ENCODE measurements around the gene AMN1.
A peak's percentile ranks its signal among the peaks of the same experiment; 100 is the strongest.
"Not testable (repeated sequence)": the region's sequence is repeated elsewhere in the genome, so short reads cannot be mapped to it uniquely, and the experiment has no call there.

Gene AMN1

DNA sequence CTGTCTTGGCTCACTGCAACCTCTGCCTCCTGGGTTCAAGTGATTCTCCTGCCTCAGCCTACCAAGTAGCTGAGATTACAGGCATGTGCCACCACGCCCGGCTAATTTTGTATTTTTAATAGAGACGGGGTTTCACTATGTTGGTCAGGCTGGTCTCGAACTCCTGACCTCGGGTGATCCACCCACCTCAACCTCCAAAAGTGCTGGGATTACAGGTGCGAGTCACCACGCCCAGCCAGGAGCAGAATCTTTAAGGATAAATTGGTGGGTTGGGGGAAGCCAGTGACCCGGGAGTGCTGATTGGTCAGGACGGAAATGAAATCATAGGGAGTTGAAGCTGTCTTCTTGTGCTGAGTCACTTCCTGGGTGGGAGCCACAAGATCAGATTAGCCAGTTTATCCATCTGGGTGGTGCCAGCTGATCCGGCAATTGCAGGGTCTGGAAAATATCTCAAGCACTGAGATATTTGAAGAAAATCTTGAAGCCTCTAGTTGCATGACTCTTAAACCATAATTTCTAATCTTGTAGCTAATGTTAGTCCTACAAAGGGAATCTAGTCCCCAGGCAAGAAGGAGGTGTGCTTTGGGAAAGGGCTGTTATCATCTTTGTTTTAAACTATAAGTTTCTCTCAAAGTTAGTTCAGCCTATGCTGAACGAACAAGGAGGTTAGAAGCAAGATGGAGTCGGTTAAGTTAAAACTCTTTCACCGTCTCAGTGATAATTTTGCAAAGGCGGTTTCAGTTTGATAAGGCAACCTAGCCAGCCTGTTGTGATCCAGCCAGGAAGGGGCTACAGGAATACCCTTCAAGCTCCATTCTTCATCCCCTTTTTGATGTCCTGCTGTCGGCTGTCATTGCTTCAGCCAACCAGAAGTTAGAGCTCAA lies 5.0 kb upstream of the AMN1 start:
- not testable (repeated sequence) for H3K4me1 ChIP-seq (ENCODE audit: control insufficient read depth, insufficient read depth, low read length); DNase-seq (ENCODE audit: low read depth, low spot score); H3K9me3 ChIP-seq (ENCODE audit: control insufficient read depth, insufficient read depth, low read length); H3K4me3 ChIP-seq (ENCODE audit: low read length); H3K27ac ChIP-seq (ENCODE audit: low read length); H3K36me3 ChIP-seq (ENCODE audit: control insufficient read depth, insufficient read depth, low read length); H3K27me3 ChIP-seq (ENCODE audit: control insufficient read depth, insufficient read depth, low read length)
- no CpG with 5 or more reads among the region's 15 CpGs for WGBS (ENCODE audit: insufficient coverage, insufficient read length)

DNA sequence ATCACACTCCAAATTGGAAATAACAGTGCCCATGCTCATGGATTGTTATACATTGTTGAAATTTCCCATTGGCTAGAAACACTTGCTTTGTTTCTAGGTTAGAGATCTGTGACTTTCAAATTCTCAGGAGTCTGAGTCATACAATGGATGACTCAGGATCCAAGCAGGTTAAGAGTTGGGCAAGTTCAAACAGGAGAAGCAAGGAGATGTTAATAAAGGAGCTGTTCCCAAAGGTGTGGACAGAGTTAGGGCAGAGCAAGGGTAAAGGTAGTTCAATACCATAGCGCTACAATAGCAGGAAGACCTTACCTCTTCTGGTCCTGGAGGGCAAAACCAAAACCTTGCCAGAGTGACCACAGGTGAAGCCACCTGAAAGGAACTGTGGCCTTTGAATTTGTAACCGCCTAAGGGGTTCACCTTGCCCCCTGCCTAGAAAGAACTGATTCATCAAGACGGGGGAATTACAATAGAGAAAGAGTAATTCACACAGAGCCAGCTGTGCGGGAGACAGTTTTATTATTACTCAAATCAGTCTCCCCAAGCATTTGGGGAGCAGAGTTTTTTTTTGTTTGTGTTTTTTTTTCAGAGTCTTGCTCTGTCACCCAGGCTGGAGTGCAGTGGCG lies 4.2 kb upstream of the AMN1 start:
- H3K9me3 ChIP-seq (ENCODE audit: control insufficient read depth, insufficient read depth, low read length) = no peaks in the 10 kb centered on the region
- no peak overlapping the region for H3K27ac ChIP-seq (ENCODE audit: low read length)
- H3K36me3 ChIP-seq (ENCODE audit: control insufficient read depth, insufficient read depth, low read length) = no peaks in the 10 kb centered on the region
- H3K4me1 ChIP-seq (ENCODE audit: control insufficient read depth, insufficient read depth, low read length) = peaks cover 2% of the 10 kb centered on the region
- WGBS (ENCODE audit: insufficient coverage, insufficient read length) = no CpG with 5 or more reads among the region's 5 CpGs
- H3K27me3 ChIP-seq (ENCODE audit: control insufficient read depth, insufficient read depth, low read length) = no peaks in the 10 kb centered on the region
- DNase-seq (ENCODE audit: low read depth, low spot score) = no peak
- no peak overlapping the region for H3K4me3 ChIP-seq (ENCODE audit: low read length)

DNA sequence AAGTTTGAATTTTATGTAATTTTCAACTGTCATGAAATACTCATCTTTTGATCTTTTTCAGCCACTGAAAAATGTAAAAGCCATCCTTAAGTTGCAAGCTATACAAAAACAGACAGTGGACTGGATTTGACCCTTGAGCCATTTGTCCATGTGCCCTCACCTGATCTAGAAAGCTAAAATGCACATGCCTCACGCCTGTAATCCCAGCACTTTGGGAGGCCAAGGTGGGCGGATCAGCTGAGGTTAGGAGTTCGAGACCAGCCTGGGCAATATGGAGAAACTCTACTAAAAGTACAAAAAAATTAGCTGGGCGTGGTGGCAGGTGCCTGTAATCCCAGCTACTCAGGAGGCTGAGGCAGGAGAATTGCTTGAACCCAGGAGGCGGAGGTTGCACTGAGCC lies 2.4 kb upstream of the AMN1 start:
- H3K4me1 ChIP-seq (ENCODE audit: control insufficient read depth, insufficient read depth, low read length); H3K9me3 ChIP-seq (ENCODE audit: control insufficient read depth, insufficient read depth, low read length); H3K27ac ChIP-seq (ENCODE audit: low read length); H3K4me3 ChIP-seq (ENCODE audit: low read length); H3K36me3 ChIP-seq (ENCODE audit: control insufficient read depth, insufficient read depth, low read length); DNase-seq (ENCODE audit: low read depth, low spot score); H3K27me3 ChIP-seq (ENCODE audit: control insufficient read depth, insufficient read depth, low read length): not testable (repeated sequence)
- WGBS (ENCODE audit: insufficient coverage, insufficient read length) = no CpG with 5 or more reads among the region's 5 CpGs

DNA sequence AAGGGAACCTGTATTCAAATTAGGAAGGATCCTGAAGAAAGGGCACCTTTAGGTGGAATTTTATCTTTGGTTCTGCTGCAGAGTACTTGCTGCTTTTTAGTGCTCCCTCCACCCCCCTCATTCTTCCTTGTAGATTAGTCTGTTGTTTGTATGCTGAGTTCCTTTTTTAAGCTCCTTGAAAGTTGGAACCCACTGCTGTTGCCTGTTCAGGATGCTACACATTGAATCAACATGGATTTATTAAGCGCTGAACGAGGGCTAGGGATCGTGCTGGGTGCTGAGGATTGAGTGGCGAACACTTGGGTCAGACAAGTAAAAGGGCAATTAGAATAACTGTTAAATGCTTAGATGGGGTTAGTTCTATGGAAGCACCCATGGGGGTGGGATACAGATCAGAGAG lies 884 bp upstream of the AMN1 start:
- no peaks in the 10 kb centered on the region for H3K27me3 ChIP-seq (ENCODE audit: control insufficient read depth, insufficient read depth, low read length)
- no CpG with 5 or more reads among the region's 4 CpGs for WGBS (ENCODE audit: insufficient coverage, insufficient read length)
- no peaks in the 10 kb centered on the region for H3K36me3 ChIP-seq (ENCODE audit: control insufficient read depth, insufficient read depth, low read length)
- H3K9me3 ChIP-seq (ENCODE audit: control insufficient read depth, insufficient read depth, low read length) = no peaks in the 10 kb centered on the region
- H3K4me1 ChIP-seq (ENCODE audit: control insufficient read depth, insufficient read depth, low read length) = peaks cover 2% of the 10 kb centered on the region
- no peak overlapping the region for H3K27ac ChIP-seq (ENCODE audit: low read length)
- DNase-seq (ENCODE audit: low read depth, low spot score) = no peak
- H3K4me3 ChIP-seq (ENCODE audit: low read length) = peak overlapping the region; percentile 61; the same call in 1 of the 2 replicates

DNA sequence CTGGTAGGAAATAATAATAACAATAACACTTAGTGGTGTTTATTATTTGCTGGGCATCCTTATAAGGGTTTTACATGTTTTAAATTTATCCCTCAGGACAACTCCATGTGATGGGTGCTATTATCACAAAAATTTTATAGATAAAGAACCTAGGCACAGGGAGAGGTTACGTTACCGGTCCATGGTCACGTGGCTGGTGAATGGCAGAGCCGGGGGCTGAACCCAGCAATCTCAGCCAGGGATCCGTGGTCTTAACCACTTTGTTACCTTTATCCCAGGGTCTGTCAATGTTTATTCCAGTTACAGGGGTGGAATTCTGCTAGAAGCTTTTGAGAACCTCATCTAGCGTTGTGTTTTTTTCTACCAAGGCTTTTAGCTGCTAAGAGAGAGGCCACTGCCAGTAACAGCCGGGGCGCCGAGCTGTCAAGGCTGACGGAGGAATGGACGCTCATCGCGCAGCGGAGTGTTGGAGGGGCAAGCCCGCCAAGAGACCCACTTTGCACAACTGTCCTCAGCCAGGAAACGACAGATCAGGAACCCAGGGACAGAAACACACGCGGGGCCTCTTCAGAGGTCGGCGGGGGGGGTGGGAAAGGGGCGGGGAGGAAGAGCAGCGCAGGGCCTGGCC lies 418 bp downstream of the AMN1 start:
- H3K27ac ChIP-seq (ENCODE audit: low read length) = no peak overlapping the region
- peak overlapping the region; percentile 57 for H3K4me3 ChIP-seq (ENCODE audit: low read length)
- no peak for DNase-seq (ENCODE audit: low read depth, low spot score)
- H3K27me3 ChIP-seq (ENCODE audit: control insufficient read depth, insufficient read depth, low read length) = no peaks in the 10 kb centered on the region
- no peaks in the 10 kb centered on the region for H3K9me3 ChIP-seq (ENCODE audit: control insufficient read depth, insufficient read depth, low read length)
- no peaks in the 10 kb centered on the region for H3K36me3 ChIP-seq (ENCODE audit: control insufficient read depth, insufficient read depth, low read length)
- H3K4me1 ChIP-seq (ENCODE audit: control insufficient read depth, insufficient read depth, low read length) = peaks cover 2% of the 10 kb centered on the region; the same call in 1 of the 2 replicates
- WGBS (ENCODE audit: insufficient coverage, insufficient read length) = no CpG with 5 or more reads among the region's 22 CpGs

DNA sequence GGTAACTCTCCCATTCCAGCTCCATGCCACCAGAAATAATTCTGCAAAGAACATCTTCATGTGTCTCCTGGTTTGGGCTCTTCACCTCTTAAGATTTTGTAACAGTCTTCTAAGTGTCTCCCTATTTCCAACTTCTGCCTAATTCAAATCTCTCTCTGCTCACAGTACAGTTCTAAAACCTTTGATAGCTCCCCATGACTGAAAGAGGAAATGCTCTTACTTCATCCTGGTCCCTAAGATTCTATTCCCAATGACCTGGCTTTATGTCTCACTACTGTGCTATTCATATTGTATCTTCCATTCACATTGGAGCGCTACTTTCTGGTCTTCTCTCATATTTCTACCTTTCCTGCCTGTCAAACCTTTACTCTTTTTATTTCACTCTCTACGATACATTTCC lies 1.6 kb downstream of the AMN1 start:
- H3K4me1 ChIP-seq (ENCODE audit: control insufficient read depth, insufficient read depth, low read length) = no peaks in the 10 kb centered on the region; the same call in 1 of the 2 replicates
- WGBS (ENCODE audit: insufficient coverage, insufficient read length) = 100% methylated on average over 1 of the region's 2 CpGs
- H3K9me3 ChIP-seq (ENCODE audit: control insufficient read depth, insufficient read depth, low read length) = no peaks in the 10 kb centered on the region
- no peak for DNase-seq (ENCODE audit: low read depth, low spot score)
- no peak overlapping the region for H3K4me3 ChIP-seq (ENCODE audit: low read length)
- H3K27me3 ChIP-seq (ENCODE audit: control insufficient read depth, insufficient read depth, low read length) = no peaks in the 10 kb centered on the region
- no peak overlapping the region for H3K27ac ChIP-seq (ENCODE audit: low read length)
- H3K36me3 ChIP-seq (ENCODE audit: control insufficient read depth, insufficient read depth, low read length) = no peaks in the 10 kb centered on the region

DNA sequence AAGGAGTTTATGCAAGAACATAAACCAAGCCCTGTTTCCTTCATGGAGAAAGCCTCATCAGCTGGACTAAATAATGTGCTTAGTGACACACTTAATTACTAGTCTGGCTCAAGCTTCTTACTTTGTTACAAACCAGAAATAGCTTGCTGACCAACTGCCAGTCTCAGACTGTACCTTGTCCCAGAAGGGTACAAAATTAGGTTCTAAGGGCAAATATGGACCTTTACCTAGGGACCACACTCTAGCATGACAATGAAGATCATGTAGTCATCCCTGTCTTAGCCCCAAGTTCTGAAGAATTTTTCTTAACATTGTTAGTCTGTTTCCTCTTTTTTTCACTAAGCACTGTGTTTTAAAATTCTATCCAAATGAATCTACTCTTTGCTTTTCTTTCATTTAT lies 2.2 kb downstream of the AMN1 start:
- H3K27ac ChIP-seq (ENCODE audit: low read length) = no peak overlapping the region
- no peaks in the 10 kb centered on the region for H3K9me3 ChIP-seq (ENCODE audit: control insufficient read depth, insufficient read depth, low read length)
- H3K27me3 ChIP-seq (ENCODE audit: control insufficient read depth, insufficient read depth, low read length) = no peaks in the 10 kb centered on the region
- no peaks in the 10 kb centered on the region for H3K36me3 ChIP-seq (ENCODE audit: control insufficient read depth, insufficient read depth, low read length)
- no peaks in the 10 kb centered on the region for H3K4me1 ChIP-seq (ENCODE audit: control insufficient read depth, insufficient read depth, low read length)
- H3K4me3 ChIP-seq (ENCODE audit: low read length) = no peak overlapping the region
- DNase-seq (ENCODE audit: low read depth, low spot score) = no peak

DNA sequence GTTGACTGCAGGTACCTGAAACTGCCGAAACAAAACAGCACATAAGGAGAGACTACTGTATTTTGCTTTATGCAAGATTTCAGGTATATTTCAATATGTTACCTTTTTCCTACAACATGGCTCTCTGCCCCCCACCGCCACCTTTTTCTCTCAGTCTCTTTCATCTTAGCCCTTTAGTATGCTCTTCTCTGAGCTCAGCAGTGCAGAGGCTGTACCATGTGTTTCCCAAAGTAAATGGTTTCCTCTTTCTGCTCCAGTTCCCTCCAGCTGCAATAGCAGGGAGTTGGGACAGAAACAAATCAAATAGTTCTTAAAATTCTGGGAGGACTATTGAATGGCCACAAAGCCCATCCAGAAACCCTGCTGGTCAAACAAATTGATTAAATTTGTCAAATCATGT lies 4.3 kb downstream of the AMN1 start:
- Histone ChIP-seq H3K4me3 (ENCODE audit: low read length) (no peak overlapping the region), H3K9me3 (ENCODE audit: control insufficient read depth, insufficient read depth, low read length) (no peaks in the 10 kb centered on the region), H3K27ac (ENCODE audit: low read length) (no peak overlapping the region), H3K36me3 (ENCODE audit: control insufficient read depth, insufficient read depth, low read length) (no peaks in the 10 kb centered on the region), H3K27me3 (ENCODE audit: control insufficient read depth, insufficient read depth, low read length) (no peaks in the 10 kb centered on the region), H3K4me1 (ENCODE audit: control insufficient read depth, insufficient read depth, low read length) (no peaks in the 10 kb centered on the region)
- DNase-seq (ENCODE audit: low read depth, low spot score) = no peak
- WGBS (ENCODE audit: insufficient coverage, insufficient read length) = no CpG with 5 or more reads among the region's 2 CpGs

DNA sequence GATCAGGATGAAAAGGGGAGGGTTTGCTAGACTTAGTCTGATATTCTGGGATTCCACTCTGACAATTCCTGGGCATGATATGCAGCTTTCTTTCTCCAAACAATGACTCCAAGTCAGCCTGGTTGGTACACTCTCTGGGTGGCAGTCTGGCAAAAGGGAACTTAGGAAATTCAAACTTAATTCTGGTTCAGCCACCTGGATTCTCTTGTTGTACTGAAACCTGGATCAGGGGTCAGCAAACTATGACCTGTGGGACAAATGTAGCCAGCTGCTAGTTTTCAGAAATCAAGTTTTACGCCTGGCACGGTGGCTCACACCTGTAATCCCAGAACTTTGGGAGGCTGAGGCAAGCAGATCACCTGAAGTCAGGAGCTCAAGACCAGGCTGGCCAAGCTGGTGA lies 6.2 kb downstream of the AMN1 start:
- Histone ChIP-seq H3K4me1 (ENCODE audit: control insufficient read depth, insufficient read depth, low read length) (peaks cover 3% of the 10 kb centered on the region; the same call in 1 of the 2 replicates), H3K36me3 (ENCODE audit: control insufficient read depth, insufficient read depth, low read length) (no peaks in the 10 kb centered on the region), H3K27me3 (ENCODE audit: control insufficient read depth, insufficient read depth, low read length) (no peaks in the 10 kb centered on the region), H3K9me3 (ENCODE audit: control insufficient read depth, insufficient read depth, low read length) (no peaks in the 10 kb centered on the region), H3K4me3 (ENCODE audit: low read length) (no peak overlapping the region), H3K27ac (ENCODE audit: low read length) (no peak overlapping the region)
- DNase-seq (ENCODE audit: low read depth, low spot score) = no peak
- WGBS (ENCODE audit: insufficient coverage, insufficient read length) = no CpG with 5 or more reads among the region's 2 CpGs

DNA sequence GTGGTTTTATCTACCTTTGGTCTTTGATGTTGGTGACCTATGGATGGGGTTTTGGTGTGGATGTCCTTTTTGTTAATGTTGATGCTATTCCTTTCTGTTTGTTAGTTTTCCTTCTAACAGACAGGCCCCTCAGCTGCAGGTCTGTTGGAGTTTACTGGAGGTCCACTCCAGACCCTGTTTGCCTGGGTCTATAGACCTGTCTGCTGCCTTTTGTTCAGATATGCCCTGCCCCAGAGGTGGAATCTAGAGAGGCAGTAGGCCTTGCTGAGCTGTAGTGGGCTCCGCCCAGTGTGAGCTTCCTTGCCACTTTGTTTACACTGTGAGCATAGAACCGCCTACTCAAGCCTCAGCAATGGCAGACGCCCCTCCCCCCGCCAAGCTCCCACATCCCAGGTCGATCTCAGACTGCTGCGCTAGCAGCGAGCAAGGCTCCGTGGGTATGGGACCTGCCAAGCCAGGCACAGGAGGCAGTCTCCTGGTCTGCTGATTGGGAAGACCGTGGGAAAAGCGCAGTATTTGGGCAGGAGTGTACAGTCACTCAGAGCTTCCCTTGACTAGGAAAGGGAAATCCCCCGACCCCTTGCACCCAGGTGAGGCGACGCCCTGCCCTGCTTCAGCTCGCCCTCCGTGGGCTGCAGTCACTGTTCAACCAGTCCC lies 10.2 kb downstream of the AMN1 start:
- not testable (repeated sequence) for H3K9me3 ChIP-seq (ENCODE audit: control insufficient read depth, insufficient read depth, low read length); H3K27ac ChIP-seq (ENCODE audit: low read length); DNase-seq (ENCODE audit: low read depth, low spot score); H3K4me3 ChIP-seq (ENCODE audit: low read length); H3K36me3 ChIP-seq (ENCODE audit: control insufficient read depth, insufficient read depth, low read length); H3K4me1 ChIP-seq (ENCODE audit: control insufficient read depth, insufficient read depth, low read length); H3K27me3 ChIP-seq (ENCODE audit: control insufficient read depth, insufficient read depth, low read length)
- no CpG with 5 or more reads among the region's 15 CpGs for WGBS (ENCODE audit: insufficient coverage, insufficient read length)

All from iPS DF 6.9 (cell line).